Mesendoderm (in vitro differentiated cells): ENCODE results near the gene HADHB. TPM values are rescaled to one million over a fixed set of nuclear protein-coding genes. Genes with fewer than 3 reads are reported as not detected.

Experiments used
- DNase-seq: peaks from one replicate; pipeline ENCODE4 v3.0.0; 2013
- H2AK5ac ChIP-seq: 2 replicates; pipeline ENCODE4 v1.6.1; 2013; ENCODE audit warnings: low read length, inconsistent platforms
- H2BK120ac ChIP-seq: 2 replicates; pipeline ENCODE4 v1.6.1; 2013; ENCODE audit warnings: low read depth, mild to moderate bottlenecking, low read length, moderate library complexity, mixed read lengths
- H2BK15ac ChIP-seq: replicated peaks from 2 replicates; pipeline ENCODE4 v1.6.1; 2013; ENCODE audit warnings: low read depth, mild to moderate bottlenecking, moderate library complexity
- H2BK5ac ChIP-seq: 2 replicates; pipeline ENCODE4 v1.6.1; 2013; ENCODE audit warnings: low read length, inconsistent platforms
- H3K18ac ChIP-seq: 2 replicates; pipeline ENCODE4 v1.6.1; 2013; ENCODE audit warnings: mild to moderate bottlenecking, low read length, mixed read lengths
- H3K23ac ChIP-seq: one replicate; pipeline ENCODE4 v1.6.1; 2013; ENCODE audit warnings: low read length
- H3K27ac ChIP-seq: 2 replicates; pipeline ENCODE4 v1.5.1; 2013; ENCODE audit warnings: low read depth, mild to moderate bottlenecking, inconsistent platforms, low read length, moderate library complexity
- H3K27me3 ChIP-seq: 2 replicates; pipeline ENCODE4 v1.6.1; 2013; ENCODE audit warnings: low read length, control low read depth, mild to moderate bottlenecking, inconsistent platforms; ENCODE audit not compliant: insufficient read depth, poor library complexity
- H3K36me3 ChIP-seq: 2 replicates; pipeline ENCODE4 v1.6.1; 2013; ENCODE audit warnings: low read length, inconsistent platforms; ENCODE audit not compliant: control insufficient read depth, insufficient read depth
- H3K4ac ChIP-seq: one replicate; pipeline ENCODE4 v1.6.1; 2013; ENCODE audit warnings: low read depth, mild to moderate bottlenecking, low read length, moderate library complexity
- H3K4me1 ChIP-seq: 2 replicates; pipeline ENCODE4 v1.6.1; 2013; ENCODE audit warnings: low read depth, low read length, inconsistent platforms; ENCODE audit not compliant: control insufficient read depth
- H3K4me2 ChIP-seq: 2 replicates; pipeline ENCODE4 v1.6.1; 2013; ENCODE audit warnings: low read length
- H3K4me3 ChIP-seq: 2 replicates; pipeline ENCODE4 v1.5.1; 2013; ENCODE audit warnings: mild to moderate bottlenecking, low read length
- H3K56ac ChIP-seq: one replicate; pipeline ENCODE4 v1.6.1; 2013; ENCODE audit warnings: low read length
- H3K79me1 ChIP-seq: 2 replicates; pipeline ENCODE4 v1.6.1; 2013; ENCODE audit warnings: low read length, inconsistent platforms
- H3K79me2 ChIP-seq: 2 replicates; pipeline ENCODE4 v1.6.1; 2013; ENCODE audit warnings: mild to moderate bottlenecking, low read length; ENCODE audit not compliant: control insufficient read depth, insufficient read depth
- H3K9ac ChIP-seq: 2 replicates; pipeline ENCODE4 v1.6.1; 2013; ENCODE audit warnings: low read length, inconsistent platforms
- H4K5ac ChIP-seq: one replicate; pipeline ENCODE4 v1.6.1; 2013; ENCODE audit warnings: low read length
- H4K8ac ChIP-seq: one replicate; pipeline ENCODE4 v1.6.1; 2013; ENCODE audit warnings: low read depth, mild to moderate bottlenecking, control low read depth, low read length, moderate library complexity
- WGBS: extraction: QIAGEN DNeasy Blood & Tissue Kit; methylation state at CpG from one replicate; pipeline ENCODE4 v1.1.7; 2013; ENCODE audit warnings: low lambda C conversion rate, missing lambda C conversion rate; ENCODE audit not compliant: insufficient coverage; ENCODE audit errors: extremely low coverage; 5-methylcytosine and 5-hydroxymethylcytosine counted together
- polyA plus RNA-seq, 2 experiments: library from polyadenylated mRNA; stranded (reverse); fragments of 200-250 nt; gene quantifications; one replicate each; pipeline ENCODE4 v1.2.3, GENCODE V29; 2013

Gene HADHB
- polyA plus RNA-seq (2013, experiment 1 of 2) = 28.9 TPM
- 28.2 TPM for polyA plus RNA-seq (2013, experiment 2 of 2)

- H3K23ac ChIP-seq = peak within 1 kb of the TSS; percentile 54
- DNase-seq = peak; percentile 98
- H3K79me2 ChIP-seq = peaks cover 43% of the 10 kb centered on the region
- peak within 1 kb of the TSS; percentile 91 for H3K56ac ChIP-seq
- H3K18ac ChIP-seq = peak within 1 kb of the TSS; percentile 77
- H3K9ac ChIP-seq = peak within 1 kb of the TSS; percentile 86
- peak within 1 kb of the TSS; percentile 89 for H3K27ac ChIP-seq
- no peak within 1 kb of the TSS for H4K8ac ChIP-seq
- H2BK5ac ChIP-seq = peak within 1 kb of the TSS; percentile 61
- no peaks in the 10 kb centered on the region for H3K4me1 ChIP-seq
- H3K4me2 ChIP-seq = peak within 1 kb of the TSS; percentile 88
- H3K4me3 ChIP-seq = peak within 1 kb of the TSS; percentile 89
- no peak within 1 kb of the TSS for H2AK5ac ChIP-seq
- no peaks in the 10 kb centered on the region for H3K36me3 ChIP-seq
- H2BK120ac ChIP-seq = no peak within 1 kb of the TSS
- peaks cover 14% of the 10 kb centered on the region for H3K79me1 ChIP-seq
- H3K27me3 ChIP-seq = no peaks in the 10 kb centered on the region
- no peak within 1 kb of the TSS for H3K4ac ChIP-seq
- no peak within 1 kb of the TSS for H2BK15ac ChIP-seq
- no CpG with 5 or more reads among the region's 63 CpGs for WGBS
- no peak within 1 kb of the TSS for H4K5ac ChIP-seq
These were observed at the start of gene HADHB, which contains the start of gene HADHA for GRCh38 chr2:26244309-26245230. TSS of gene HADHB (plus strand) at chr2:26244939. CDS start at chr2:26254255, 9,316 bp downstream. TSS of gene HADHA (minus strand) at chr2:26244632. CDS start at chr2:26244596, 36 bp downstream.

DNA sequence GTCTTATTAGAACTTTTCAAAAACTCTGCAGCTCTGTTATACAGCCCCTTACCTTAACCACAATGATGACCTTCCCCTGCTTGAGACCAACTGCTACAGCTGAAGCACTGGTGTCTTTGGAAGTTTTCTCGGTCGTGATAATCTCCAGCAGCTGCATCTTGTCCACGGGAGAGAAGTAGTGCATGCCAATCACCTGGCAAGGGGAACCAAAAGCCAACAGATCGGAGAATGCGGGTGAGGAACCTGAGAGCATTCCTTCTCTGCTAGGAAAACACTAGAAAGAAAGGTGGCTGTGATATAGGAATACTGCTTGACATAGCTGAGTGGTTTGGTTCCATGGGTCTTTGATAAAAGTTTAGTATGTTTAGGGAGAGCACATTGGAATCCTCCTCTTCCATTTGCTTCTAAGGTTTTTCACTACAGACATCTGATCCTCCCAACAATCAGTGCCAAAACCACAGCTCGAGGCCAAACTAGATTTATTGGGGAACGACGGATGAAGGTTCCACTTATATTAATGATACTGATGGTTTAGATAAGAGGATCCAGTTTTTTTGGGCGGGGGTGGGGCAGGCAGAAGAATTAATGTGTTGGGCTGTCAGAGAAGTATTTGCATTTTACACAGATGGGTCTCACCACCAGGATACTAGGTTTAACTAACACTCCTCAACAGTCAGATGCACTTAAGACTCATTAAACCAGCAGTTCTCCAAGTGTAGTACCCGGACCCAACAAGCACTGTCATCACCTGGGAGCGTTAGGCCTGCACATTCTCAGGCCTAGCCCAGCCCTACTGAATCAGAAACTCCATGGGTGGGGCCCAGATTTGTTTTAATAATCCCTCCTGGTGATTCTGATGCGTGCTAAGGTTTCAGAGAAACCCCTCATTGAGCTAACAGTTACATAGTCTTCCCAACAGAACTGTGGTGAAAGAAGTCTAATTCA lies 49.4 kb upstream of the HADHB start:
- no peak overlapping the region for H2BK120ac ChIP-seq
- no peak overlapping the region for H4K8ac ChIP-seq
- no peak overlapping the region for H4K5ac ChIP-seq
- H3K79me1 ChIP-seq = no peaks in the 10 kb centered on the region
- no CpG with 5 or more reads among the region's 12 CpGs for WGBS
- H3K36me3 ChIP-seq = peaks cover 12% of the 10 kb centered on the region
- H3K4me3 ChIP-seq = no peak overlapping the region
- H3K27ac ChIP-seq = no peak overlapping the region
- H3K4me1 ChIP-seq = no peaks in the 10 kb centered on the region
- H3K56ac ChIP-seq = no peak overlapping the region
- H3K4me2 ChIP-seq = no peak overlapping the region
- no peak overlapping the region for H2AK5ac ChIP-seq
- no peak overlapping the region for H3K23ac ChIP-seq
- no peak overlapping the region for H2BK15ac ChIP-seq
- no peak overlapping the region for H3K4ac ChIP-seq
- no peak overlapping the region for H2BK5ac ChIP-seq
- H3K27me3 ChIP-seq = no peaks in the 10 kb centered on the region
- DNase-seq = no peak
- no peaks in the 10 kb centered on the region for H3K79me2 ChIP-seq
- no peak overlapping the region for H3K9ac ChIP-seq
- no peak overlapping the region for H3K18ac ChIP-seq

DNA sequence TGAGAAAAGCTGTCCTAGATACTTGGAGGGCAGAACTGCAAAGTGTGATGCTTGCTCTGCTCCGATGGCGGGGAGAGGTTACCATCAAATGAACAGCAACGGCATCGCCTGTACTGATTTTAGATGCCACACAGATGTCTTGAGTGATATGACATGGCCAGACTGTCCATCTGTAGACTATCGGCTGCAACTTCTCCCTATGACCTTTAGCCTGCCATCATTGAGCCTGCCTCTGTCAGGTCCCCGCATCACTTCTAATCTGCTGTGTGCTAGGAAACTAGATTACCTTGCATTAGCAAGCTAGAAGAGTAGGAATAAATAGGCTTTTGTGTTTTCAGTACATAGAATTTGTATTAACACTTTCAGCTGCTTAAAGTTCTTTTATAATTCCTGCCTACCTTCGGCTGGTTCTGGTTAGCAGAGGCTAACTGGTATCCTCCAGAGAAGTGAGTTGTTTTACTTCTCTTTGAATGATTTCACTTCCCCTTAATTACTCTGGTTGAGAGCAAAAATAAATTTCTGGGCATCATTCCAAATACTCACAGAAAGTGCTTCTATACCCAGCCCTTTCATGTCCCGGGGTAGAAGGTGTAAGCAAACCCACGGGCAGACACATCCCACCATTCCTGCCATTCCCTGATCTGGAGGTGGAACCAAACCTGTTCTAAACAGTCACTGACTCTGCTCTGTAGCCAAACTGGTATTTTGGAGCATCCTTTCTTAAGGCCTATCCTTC lies 47.9 kb upstream of the HADHB start:
- Histone ChIP-seq H3K36me3 (peaks cover 13% of the 10 kb centered on the region), H3K79me2 (no peaks in the 10 kb centered on the region)

GRCh38 chr2:26197516-26197915 lies 47.2 kb upstream of the HADHB start:
- no peak for DNase-seq
- Histone ChIP-seq H2BK120ac (no peak overlapping the region), H2AK5ac (no peak overlapping the region), H3K79me1 (no peaks in the 10 kb centered on the region), H4K8ac (no peak overlapping the region), H3K36me3 (peaks cover 11% of the 10 kb centered on the region), H3K27me3 (no peaks in the 10 kb centered on the region), H3K23ac (no peak overlapping the region), H2BK5ac (no peak overlapping the region), H3K4ac (no peak overlapping the region), H3K79me2 (no peaks in the 10 kb centered on the region), H4K5ac (no peak overlapping the region), H3K4me3 (no peak overlapping the region), H2BK15ac (no peak overlapping the region), H3K56ac (no peak overlapping the region), H3K18ac (no peak overlapping the region), H3K4me2 (no peak overlapping the region), H3K4me1 (no peaks in the 10 kb centered on the region), H3K27ac (no peak overlapping the region), H3K9ac (no peak overlapping the region)
- WGBS = no CpG with 5 or more reads among the region's 4 CpGs

More for the DNA sequence above, 47.9 kb upstream of the HADHB start:
- no peak overlapping the region for H3K23ac ChIP-seq
- H3K27me3 ChIP-seq = no peaks in the 10 kb centered on the region
- H3K4me1 ChIP-seq = no peaks in the 10 kb centered on the region
- H2BK5ac ChIP-seq = no peak overlapping the region
- no peak for DNase-seq
- H2BK15ac ChIP-seq = no peak overlapping the region
- H4K8ac ChIP-seq = no peak overlapping the region
- no peak overlapping the region for H2BK120ac ChIP-seq
- H3K27ac ChIP-seq = no peak overlapping the region
- no peak overlapping the region for H2AK5ac ChIP-seq
- no peak overlapping the region for H3K4me2 ChIP-seq
- no peak overlapping the region for H3K4me3 ChIP-seq
- H3K79me1 ChIP-seq = no peaks in the 10 kb centered on the region
- no peak overlapping the region for H3K9ac ChIP-seq
- H3K4ac ChIP-seq = no peak overlapping the region
- no peak overlapping the region for H3K56ac ChIP-seq
- no peak overlapping the region for H3K18ac ChIP-seq
- WGBS = no CpG with 5 or more reads among the region's 9 CpGs
- H4K5ac ChIP-seq = no peak overlapping the region

- Histone ChIP-seq H3K23ac (no peak overlapping the region), H2BK120ac (no peak overlapping the region), H4K8ac (no peak overlapping the region), H3K4ac (peak overlapping the region; percentile 62), H3K4me3 (no peak overlapping the region), H2BK15ac (no peak overlapping the region), H3K9ac (no peak overlapping the region), H3K27ac (peak overlapping the region; percentile 49), H3K4me1 (peaks cover 4% of the 10 kb centered on the region), H3K4me2 (no peak overlapping the region), H3K56ac (peak overlapping the region; percentile 45), H4K5ac (no peak overlapping the region), H3K18ac (peak overlapping the region; percentile 36), H2BK5ac (peak overlapping the region; percentile 21), H3K79me2 (no peaks in the 10 kb centered on the region), H3K27me3 (no peaks in the 10 kb centered on the region), H3K79me1 (no peaks in the 10 kb centered on the region), H3K36me3 (peaks cover 5% of the 10 kb centered on the region), H2AK5ac (no peak overlapping the region)
- WGBS = no CpG with 5 or more reads among the region's 1 CpG
- DNase-seq = no peak
These were observed 41.7 kb upstream of the HADHB start for GRCh38 chr2:26202981-26203490.
